ENCODE data around the gene TTLL7. TPM values are rescaled to one million over a fixed set of nuclear protein-coding genes. Genes with fewer than 3 reads are reported as not detected.

TTLL7 gene
- polyA plus RNA-seq, 1 donor from 2014 or later = 88.1 TPM

DNA sequence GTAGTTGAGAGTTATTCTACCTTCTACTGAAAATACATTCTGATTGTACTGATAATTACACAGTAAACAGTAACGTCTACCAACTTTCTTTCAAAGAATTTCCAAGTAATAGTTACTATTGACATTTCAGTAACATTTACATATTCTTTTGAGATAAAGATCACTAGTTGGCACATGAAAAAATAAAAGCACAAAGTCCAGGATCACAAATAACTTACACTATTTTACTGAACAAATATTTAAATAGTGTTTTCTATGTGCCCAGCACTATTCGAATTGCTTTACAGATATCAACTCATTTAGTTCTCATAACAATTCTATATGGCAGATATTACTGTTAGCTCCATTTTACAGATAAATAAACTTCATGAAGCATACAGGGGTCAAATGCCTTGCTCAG is 126.4 kb downstream of the TTLL7 start:
- no peak for TF ChIP-seq EP300 (conservative IDR thresholded peaks at IDR 0.05; ENCODE audit: poor library complexity, severe bottlenecking)
- TF ChIP-seq RAD21 (conservative IDR thresholded peaks at IDR 0.05) = no peak
- TF ChIP-seq SMC3 (conservative IDR thresholded peaks at IDR 0.05; ENCODE audit: poor library complexity) = no peak
- TF ChIP-seq TAF1 (IDR thresholded peaks at IDR 0.05; ENCODE audit: low read depth) = no peak
- TF ChIP-seq, protein P1, sequence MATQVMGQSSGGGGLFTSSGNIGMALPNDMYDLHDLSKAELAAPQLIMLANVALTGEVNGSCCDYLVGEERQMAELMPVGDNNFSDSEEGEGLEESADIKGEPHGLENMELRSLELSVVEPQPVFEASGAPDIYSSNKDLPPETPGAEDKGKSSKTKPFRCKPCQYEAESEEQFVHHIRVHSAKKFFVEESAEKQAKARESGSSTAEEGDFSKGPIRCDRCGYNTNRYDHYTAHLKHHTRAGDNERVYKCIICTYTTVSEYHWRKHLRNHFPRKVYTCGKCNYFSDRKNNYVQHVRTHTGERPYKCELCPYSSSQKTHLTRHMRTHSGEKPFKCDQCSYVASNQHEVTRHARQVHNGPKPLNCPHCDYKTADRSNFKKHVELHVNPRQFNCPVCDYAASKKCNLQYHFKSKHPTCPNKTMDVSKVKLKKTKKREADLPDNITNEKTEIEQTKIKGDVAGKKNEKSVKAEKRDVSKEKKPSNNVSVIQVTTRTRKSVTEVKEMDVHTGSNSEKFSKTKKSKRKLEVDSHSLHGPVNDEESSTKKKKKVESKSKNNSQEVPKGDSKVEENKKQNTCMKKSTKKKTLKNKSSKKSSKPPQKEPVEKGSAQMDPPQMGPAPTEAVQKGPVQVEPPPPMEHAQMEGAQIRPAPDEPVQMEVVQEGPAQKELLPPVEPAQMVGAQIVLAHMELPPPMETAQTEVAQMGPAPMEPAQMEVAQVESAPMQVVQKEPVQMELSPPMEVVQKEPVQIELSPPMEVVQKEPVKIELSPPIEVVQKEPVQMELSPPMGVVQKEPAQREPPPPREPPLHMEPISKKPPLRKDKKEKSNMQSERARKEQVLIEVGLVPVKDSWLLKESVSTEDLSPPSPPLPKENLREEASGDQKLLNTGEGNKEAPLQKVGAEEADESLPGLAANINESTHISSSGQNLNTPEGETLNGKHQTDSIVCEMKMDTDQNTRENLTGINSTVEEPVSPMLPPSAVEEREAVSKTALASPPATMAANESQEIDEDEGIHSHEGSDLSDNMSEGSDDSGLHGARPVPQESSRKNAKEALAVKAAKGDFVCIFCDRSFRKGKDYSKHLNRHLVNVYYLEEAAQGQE (IDR thresholded peaks at IDR 0.05; ENCODE audit: borderline replicate concordance) = no peak
- TF ChIP-seq, protein P2, sequence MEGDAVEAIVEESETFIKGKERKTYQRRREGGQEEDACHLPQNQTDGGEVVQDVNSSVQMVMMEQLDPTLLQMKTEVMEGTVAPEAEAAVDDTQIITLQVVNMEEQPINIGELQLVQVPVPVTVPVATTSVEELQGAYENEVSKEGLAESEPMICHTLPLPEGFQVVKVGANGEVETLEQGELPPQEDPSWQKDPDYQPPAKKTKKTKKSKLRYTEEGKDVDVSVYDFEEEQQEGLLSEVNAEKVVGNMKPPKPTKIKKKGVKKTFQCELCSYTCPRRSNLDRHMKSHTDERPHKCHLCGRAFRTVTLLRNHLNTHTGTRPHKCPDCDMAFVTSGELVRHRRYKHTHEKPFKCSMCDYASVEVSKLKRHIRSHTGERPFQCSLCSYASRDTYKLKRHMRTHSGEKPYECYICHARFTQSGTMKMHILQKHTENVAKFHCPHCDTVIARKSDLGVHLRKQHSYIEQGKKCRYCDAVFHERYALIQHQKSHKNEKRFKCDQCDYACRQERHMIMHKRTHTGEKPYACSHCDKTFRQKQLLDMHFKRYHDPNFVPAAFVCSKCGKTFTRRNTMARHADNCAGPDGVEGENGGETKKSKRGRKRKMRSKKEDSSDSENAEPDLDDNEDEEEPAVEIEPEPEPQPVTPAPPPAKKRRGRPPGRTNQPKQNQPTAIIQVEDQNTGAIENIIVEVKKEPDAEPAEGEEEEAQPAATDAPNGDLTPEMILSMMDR (IDR thresholded peaks at IDR 0.05; ENCODE audit: poor library complexity, severe bottlenecking) = no peak
- TF ChIP-seq POLR2AphosphoS5 (IDR thresholded peaks at IDR 0.05) = no peak
- no peak for TF ChIP-seq EZH2 (IDR thresholded peaks at IDR 0.05; ENCODE audit: borderline replicate concordance, insufficient read depth, low read length, poor library complexity, severe bottlenecking)
- no peak for TF ChIP-seq MXI1 (conservative IDR thresholded peaks at IDR 0.05; ENCODE audit: poor library complexity, severe bottlenecking)
- Histone ChIP-seq H3K9ac (ENCODE audit: low read length) (no peak overlapping the region), H3K36me3 (ENCODE audit: insufficient read depth, low read length) (no peaks in the 10 kb centered on the region), H3K4me3 (ENCODE audit: low read length) (no peak overlapping the region), H2AFZ (ENCODE audit: low read depth, low read length) (no peak overlapping the region), H3K79me2 (replicated peaks; ENCODE audit: insufficient read depth, low read length) (no peaks in the 10 kb centered on the region), H3K27ac (ENCODE audit: low read length) (no peak overlapping the region), H3K9me2 (ENCODE audit: insufficient read depth, low read length) (no peaks in the 10 kb centered on the region), H3K27me3 (ENCODE audit: insufficient read depth, low read depth, low read length) (no peaks in the 10 kb centered on the region), H4K20me1 (ENCODE audit: insufficient read depth) (no peaks in the 10 kb centered on the region), H3F3A (ENCODE audit: insufficient read depth, low read length, poor library complexity, severe bottlenecking) (no peaks in the 10 kb centered on the region), H3K9me3 (ENCODE audit: low read length) (no peaks in the 10 kb centered on the region), H3K4me2 (ENCODE audit: low read length) (no peak overlapping the region)

DNA sequence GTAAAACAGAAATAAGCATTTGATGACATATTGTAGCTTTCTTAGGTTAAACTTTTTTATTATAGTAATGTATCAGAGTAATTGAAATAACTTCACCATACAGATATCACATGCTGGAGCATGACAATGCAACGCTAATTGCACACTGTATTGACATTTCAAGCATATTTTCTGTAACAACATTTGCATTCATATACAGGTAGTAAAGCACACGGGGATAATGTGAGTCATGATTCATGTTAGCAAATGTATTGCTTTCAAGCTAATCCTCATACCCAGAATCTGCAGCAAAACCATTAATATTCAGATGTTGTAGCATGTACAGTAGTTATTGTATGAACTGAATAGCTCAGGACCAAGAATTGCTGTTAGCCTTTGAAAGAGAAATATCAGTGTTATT is 133.9 kb downstream of the TTLL7 start:
- Histone ChIP-seq H3K79me2 (replicated peaks; ENCODE audit: insufficient read depth, low read length) (no peaks in the 10 kb centered on the region), H3K4me2 (ENCODE audit: low read length) (no peak overlapping the region)

More for the DNA sequence above, 133.9 kb downstream of the TTLL7 start:
- H3K27me3 ChIP-seq (ENCODE audit: insufficient read depth, low read depth, low read length) = no peaks in the 10 kb centered on the region
- no peaks in the 10 kb centered on the region for H3K9me3 ChIP-seq (ENCODE audit: low read length)
- H3K9ac ChIP-seq (ENCODE audit: low read length) = no peak overlapping the region
- no peak overlapping the region for H2AFZ ChIP-seq (ENCODE audit: low read depth, low read length)
- no peaks in the 10 kb centered on the region for H3F3A ChIP-seq (ENCODE audit: insufficient read depth, low read length, poor library complexity, severe bottlenecking)
- H3K27ac ChIP-seq (ENCODE audit: low read length) = no peak overlapping the region
- H3K9me2 ChIP-seq (ENCODE audit: insufficient read depth, low read length) = no peaks in the 10 kb centered on the region
- no peaks in the 10 kb centered on the region for H3K36me3 ChIP-seq (ENCODE audit: insufficient read depth, low read length)
- no peak overlapping the region for H3K4me3 ChIP-seq (ENCODE audit: low read length)
- TF ChIP-seq MXI1 (conservative IDR thresholded peaks at IDR 0.05; ENCODE audit: poor library complexity, severe bottlenecking) (no peak), EP300 (conservative IDR thresholded peaks at IDR 0.05; ENCODE audit: poor library complexity, severe bottlenecking) (no peak), RAD21 (conservative IDR thresholded peaks at IDR 0.05) (no peak), EZH2 (IDR thresholded peaks at IDR 0.05; ENCODE audit: borderline replicate concordance, insufficient read depth, low read length, poor library complexity, severe bottlenecking) (no peak), SMC3 (conservative IDR thresholded peaks at IDR 0.05; ENCODE audit: poor library complexity) (no peak), TAF1 (IDR thresholded peaks at IDR 0.05; ENCODE audit: low read depth) (no peak), POLR2AphosphoS5 (IDR thresholded peaks at IDR 0.05) (no peak)
- TF ChIP-seq, protein P2 (IDR thresholded peaks at IDR 0.05; ENCODE audit: poor library complexity, severe bottlenecking) = no peak
- TF ChIP-seq, protein P1 (IDR thresholded peaks at IDR 0.05; ENCODE audit: borderline replicate concordance) = no peak
- no peaks in the 10 kb centered on the region for H4K20me1 ChIP-seq (ENCODE audit: insufficient read depth)
